HG03097 (cell line): ENCODE data around the gene TBC1D24.

Experiments used
- ATAC-seq: cut with Tn5 transposase; IDR thresholded peaks from one replicate; pipeline ENCODE4 v1.9.1; 2021; ENCODE audit not compliant: unreplicated experiment, low FRiP score

The TBC1D24 gene

DNA sequence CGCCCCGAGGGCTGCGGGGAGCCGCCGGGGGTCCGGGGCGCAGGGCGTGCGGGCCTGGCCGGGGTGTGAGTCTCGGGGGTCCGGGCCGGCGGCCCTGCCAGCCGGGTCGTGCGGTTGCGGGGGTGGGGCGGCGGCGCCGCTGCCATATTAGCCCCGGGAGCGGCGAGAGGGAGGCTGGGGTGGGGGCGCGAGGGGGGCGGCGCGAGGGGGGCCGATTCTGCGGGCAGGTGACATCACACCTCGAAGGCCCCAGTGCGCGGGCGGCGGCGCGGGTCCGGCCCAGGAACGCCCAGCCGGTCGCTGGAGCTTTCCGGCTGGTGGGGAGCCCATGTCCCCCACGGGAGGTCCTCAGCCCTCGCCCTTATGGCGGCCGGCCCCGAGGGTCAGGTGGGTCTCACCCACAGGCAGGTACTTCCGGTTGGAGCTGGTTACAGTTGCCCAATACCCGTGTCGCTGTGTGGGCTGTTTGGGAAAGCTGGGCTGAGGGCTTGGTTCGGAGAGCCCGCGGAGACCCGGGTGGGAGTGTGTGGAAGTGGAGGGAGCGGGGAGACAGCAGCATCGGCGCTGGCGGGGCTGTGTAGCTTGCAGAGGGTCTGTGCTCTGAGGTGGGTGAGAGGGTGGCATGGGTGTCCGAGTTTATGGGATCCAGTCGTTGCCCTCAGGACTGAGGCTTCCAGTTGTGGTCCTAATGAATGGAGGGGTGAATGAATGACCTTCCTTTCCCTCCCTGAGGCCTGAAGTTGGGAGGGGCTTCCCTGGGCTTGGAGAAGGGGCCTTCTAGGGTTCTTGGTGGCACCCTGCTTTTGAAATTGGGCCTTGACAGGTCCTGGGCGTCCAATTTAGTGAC, 39.6 kb downstream of the TBC1D24 start:
- ATAC-seq, result no peak

DNA sequence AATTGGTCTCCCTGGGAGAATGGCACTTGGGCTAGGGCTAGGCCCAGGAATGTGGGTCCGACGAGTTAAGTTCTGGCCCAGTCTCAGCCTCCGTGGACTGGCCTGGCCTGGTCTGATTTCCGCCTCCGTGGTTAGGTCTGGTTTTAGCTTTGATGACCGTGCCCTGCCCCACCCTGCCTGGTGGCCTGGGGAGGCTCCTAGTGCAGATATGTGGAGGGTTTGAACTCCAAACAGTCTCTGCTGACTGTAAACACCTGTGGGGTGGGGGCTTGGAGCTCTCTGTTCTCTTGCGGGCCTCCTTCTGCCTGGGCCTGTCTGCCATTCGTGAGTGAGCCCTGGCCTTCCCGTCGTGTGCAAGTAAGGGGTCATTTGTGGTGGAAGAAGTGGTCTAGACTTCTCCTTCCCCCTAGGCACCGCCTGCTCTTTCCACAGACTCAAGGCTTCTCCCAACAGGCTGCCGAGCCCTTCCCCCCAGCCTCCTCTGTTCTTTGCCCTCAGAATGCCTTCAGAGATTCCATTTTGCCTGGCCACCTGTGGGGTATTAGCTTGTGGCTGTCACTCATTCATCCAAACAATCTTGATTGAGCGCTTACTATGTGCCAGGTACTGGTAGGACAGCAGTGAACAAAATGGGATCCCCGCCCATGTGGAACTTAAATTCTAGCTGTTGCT, 40.4 kb downstream of the TBC1D24 start:
- no peak for ATAC-seq

DNA sequence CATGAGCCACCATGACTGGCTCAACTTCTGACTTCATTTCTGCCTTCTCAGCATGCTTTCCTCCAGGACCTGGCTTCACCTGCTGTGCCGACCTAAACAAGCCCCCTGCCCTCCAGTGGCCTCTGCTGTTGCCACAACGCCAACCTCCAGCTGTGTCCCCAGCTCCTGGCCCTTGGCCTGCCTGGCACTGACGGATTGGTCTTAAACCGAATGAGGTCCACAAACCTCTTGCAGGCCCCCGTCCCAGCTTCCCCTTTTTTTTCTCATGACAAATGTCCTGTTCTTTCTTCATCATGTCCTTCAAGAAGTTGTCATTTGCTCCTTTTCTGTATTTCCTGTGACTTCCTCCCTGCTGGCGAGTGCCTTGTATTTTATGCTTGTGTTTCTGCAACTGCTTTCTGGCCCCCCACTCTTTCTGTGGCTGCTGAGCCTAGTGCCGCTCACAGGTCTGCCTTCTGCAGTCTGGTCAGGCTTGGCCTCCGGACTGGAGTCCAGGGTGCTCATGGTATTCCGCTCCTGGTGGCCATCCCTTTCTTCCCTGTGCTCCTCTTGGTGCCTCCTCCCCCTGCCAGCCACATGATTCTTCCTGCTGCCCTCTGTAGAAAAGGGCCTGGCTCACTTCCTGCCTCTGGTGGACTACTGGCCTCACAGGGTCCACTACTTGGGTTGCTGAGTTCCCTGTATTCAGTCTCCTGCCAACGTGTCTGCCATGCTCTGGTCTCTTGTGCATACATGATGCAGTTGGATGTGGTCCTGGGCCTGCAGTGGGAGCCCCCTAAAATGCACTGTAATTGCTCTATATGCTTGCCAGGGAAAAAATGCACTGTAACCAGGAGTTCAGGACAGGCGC, 41.7 kb downstream of the TBC1D24 start:
- no peak for ATAC-seq

DNA sequence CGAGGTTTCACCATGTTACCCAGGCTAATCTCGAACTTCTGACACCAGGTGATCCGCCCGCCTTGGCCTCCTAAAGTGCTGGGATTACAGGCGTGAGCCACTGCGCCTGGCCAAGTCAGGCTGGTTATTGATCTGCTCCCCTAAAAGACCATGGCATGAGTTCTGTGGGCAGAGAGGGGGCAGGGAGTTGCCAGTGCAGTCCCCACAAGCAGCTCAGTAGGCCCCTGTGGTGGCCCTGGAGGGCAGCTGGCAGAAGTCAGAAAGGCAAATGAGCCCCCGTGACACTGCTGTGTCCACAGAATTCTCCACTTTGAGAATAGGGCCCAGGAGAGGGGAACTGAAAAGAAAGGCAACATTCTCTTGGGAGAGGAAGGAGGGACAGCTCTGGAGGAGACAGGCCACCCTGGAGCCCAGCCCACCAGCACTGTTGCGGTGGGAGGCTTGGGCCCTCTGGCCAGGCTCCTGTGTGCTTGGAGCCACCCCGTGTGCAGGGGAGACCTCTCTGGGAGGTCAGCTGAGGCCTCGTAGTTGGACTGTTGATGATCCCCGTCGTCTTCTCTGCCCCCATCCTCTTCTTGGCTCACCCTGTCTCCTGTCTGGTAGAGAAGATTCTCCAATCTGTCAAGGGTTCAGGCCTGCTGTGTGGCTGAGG, 43.2 kb downstream of the TBC1D24 start:
- no peak for ATAC-seq

DNA sequence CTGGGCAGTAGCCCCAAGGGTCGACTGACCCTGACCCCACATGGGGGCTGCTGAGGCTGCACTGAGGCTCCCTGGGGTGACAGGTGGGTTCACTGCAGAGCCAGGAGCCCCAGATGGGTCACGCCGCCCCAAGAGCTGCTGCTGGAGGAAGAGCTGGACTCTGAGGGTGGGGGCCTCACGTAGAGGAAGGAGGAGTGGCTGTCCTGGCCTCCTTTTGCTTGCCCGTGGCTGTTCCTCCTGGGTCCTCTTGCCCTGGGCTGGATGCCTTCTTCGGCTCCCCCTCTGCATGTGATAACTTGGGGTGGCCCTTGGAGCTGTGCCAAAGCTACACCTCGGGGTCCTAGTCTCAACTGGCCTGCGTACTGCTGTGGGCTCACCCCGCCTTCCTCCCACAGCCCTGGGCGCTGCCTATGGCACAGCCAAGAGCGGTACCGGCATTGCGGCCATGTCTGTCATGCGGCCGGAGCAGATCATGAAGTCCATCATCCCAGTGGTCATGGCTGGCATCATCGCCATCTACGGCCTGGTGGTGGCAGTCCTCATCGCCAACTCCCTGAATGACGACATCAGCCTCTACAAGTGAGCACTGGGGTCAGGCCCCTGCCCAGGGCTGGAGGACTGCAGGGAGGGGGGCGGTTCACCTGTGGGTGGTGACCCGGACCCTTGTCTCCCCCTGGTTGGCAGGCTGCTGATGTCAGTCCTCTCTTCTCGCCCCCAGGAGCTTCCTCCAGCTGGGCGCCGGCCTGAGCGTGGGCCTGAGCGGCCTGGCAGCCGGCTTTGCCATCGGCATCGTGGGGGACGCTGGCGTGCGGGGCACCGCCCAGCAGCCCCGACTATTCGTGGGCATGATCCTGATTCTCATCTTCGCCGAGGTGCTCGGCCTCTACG, 44.1 kb downstream of the TBC1D24 start:
- ATAC-seq, result no peak

DNA sequence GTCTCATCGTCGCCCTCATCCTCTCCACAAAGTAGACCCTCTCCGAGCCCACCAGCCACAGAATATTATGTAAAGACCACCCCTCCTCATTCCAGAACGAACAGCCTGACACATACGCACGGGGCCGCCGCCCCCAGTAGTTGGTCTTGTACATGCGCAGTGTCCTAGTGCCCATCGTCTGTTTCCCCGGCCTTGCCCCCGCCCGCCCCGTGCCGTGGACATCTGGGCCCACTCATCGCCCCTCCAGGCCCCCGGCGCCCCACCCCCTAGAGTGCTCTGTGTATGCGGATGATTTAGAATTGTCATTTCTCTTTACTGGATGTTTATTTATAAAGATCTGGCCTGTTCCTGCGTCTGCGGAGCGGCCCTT, 44.8 kb downstream of the TBC1D24 start:
- no peak for ATAC-seq

DNA sequence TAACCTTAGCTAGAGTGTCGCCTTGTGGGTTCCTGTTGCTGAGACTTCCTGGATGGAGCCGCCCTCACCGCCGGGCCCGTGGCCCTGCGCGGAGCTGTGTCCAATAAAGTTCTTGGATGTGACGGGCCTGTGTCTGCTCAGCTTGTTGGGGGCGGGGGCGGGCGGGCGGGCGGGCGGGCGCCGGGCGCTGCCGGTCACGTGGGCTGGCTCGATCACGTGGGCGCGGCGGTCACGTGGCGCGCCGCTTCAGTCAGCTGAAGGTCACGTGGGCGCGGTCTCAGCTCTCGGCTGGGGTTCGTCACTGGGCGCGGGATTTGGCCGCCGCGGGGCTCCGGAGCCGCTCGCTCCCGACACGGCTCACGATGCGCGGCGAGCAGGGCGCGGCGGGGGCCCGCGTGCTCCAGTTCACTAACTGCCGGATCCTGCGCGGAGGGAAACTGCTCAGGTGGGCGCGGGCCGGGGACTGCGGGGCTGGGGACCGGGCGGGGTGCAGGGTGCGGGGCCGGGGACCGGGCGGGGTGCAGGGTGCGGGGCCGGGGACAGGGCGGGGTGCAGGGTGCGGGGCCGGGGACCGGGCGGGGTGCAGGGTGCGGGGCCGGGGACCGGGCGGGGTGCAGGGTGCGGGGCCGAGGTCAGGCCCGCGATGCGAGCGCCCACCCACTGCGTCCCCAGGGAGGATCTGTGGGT, 45.3 kb downstream of the TBC1D24 start, which contains the start of gene AMDHD2:
AMDHD2 (plus strand) TSS at position 275 of the 687 bp plus-strand sequence; CDS start at position 363, 88 bp downstream.
- ATAC-seq, result peak; percentile 32

DNA sequence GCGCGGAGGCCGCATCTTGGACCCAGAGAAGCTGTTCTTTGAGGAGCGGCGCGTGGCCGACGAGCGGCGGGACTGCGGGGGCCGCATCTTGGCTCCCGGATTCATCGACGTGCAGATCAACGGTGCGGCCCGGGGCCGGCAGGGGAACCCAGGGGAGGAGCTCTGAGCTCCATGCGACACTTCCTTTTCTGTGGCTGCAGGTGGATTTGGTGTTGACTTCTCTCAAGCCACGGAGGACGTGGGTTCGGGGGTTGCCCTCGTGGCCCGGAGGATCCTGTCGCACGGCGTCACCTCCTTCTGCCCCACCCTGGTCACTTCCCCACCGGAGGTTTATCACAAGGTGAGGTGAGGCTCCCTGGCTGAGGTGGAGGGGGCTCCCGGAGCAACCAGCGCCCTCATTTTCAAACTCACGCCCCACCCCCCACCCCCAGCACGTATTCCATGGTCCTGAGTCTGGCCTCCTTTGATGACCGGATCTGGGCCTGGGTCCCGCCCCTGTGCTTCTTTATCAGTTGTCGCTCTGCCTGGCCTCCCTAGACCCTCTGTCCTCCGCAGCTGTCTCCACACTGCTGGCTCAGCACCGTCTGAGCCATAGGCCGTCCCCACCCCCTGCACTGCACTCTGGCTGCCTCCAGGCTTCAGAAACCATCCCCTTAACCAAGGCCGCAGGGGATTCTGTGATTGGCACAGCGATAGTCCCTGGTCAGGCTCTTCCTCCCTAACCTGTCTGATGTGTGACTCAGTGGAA, 46.0 kb downstream of the TBC1D24 start:
- ATAC-seq, result no peak

DNA sequence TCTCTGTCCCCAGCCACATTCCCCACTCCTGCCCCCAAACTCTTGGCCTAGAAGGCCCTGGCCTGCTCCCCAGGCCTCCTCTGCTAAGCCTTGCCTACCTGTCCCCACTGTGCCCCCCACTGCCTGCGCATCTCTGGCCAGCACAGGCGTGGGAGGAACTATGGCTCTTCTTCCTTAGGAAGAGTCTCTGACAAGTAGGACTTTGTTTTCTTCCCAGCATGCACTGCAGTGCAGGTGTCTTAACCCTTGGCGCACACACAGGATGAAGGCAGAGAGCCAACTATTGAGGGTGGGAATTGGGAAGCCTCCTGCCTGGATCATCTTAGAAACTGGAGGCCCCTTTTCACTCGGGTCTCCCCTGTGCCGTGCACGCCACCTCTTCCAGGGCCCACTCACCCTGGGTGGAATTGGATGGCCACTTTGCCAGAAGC, 48.9 kb downstream of the TBC1D24 start:
- no peak for ATAC-seq

DNA sequence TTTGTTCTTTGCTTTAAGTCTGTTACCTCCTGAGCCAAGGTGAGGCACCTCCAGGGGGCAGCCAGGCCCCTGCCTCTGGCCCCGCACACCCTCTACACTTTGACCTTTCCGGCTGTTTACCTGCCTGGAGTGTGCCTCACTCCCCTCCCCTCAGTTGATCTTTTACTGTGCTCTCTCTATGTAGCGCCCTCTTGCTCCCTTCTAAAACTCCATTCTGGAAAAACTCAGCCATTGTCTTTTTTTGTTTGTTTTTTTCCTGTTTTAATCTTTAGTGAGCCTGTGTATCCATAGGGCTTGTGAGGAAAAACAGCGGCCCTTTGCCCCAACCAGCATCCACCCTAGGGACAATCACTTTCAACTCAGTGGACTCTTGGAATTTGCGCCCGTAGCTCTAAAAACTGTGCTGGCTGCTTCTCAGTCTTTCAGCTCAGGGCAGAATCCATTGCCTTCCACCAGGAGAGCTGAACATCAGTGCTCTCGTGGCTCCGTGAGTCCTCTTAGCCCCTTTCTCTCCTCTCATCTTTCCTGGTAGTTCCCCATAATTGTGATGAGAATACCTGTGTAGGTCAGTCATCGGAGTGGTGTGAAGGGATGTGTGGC, 49.5 kb downstream of the TBC1D24 start:
- no peak for ATAC-seq

DNA sequence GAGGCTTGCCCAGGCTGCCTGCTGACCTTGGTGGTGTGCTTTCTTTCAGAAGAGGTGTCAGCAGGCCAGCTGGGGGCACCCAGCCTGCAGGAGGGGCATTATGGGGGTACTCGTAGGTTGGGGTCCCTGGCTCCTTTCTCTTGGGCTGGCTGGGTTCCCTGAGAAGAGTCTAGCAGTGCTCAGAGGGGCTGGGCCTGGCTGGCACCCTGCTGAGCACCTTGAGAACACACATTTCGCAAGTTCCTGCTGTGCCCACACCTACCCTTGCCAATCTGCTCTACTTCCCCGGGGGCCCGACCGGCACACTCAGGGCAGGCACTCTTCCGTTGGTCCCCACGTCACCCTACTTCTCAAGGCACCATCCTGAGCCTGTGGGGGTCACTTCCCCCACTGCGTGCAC, 51.2 kb downstream of the TBC1D24 start:
- ATAC-seq, result no peak

DNA sequence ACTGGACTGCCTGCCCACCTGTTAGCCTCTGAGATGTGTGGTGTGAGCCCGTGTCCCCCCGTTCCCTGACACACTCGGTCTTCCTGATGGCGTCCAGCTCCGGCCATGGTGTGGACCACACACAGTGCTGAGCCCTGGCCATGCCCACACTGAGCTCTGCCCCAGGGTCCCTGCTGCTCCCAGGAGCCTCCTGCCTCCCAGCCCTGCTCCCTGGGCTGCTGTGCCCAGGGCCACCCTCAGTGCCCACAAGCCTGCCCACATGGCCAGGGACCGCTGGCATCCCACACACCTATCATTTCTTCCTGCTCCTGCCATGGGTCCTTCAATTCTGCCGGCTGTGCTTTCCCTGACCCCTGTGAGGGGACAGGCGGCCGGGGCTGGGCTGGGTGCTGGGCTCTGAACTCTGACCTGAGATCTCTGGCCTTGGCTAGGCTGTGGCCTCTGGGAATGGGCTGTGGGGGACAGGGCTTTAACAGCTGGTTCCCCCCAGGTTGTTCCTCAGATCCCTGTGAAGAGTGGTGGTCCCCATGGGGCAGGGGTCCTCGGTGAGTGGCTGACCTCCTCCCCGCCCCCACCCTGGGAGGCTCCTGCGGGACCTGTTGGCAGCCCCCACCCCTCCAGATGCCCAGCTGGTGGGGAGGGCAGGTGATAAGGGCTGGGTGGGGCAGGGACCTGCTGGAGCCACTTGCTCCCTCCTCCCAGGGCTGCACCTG, 52.3 kb downstream of the TBC1D24 start:
- no peak for ATAC-seq

DNA sequence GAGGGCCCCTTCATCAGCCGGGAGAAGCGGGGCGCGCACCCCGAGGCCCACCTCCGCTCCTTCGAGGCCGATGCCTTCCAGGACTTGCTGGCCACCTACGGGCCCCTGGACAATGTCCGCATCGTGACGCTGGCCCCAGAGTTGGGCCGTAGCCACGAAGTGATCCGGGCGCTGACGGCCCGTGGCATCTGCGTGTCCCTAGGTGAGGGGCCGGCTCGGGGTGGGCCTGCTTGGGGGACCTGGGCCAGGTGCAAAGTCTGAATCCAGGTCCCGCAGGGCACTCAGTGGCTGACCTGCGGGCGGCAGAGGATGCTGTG, 52.8 kb downstream of the TBC1D24 start:
- no peak for ATAC-seq

DNA sequence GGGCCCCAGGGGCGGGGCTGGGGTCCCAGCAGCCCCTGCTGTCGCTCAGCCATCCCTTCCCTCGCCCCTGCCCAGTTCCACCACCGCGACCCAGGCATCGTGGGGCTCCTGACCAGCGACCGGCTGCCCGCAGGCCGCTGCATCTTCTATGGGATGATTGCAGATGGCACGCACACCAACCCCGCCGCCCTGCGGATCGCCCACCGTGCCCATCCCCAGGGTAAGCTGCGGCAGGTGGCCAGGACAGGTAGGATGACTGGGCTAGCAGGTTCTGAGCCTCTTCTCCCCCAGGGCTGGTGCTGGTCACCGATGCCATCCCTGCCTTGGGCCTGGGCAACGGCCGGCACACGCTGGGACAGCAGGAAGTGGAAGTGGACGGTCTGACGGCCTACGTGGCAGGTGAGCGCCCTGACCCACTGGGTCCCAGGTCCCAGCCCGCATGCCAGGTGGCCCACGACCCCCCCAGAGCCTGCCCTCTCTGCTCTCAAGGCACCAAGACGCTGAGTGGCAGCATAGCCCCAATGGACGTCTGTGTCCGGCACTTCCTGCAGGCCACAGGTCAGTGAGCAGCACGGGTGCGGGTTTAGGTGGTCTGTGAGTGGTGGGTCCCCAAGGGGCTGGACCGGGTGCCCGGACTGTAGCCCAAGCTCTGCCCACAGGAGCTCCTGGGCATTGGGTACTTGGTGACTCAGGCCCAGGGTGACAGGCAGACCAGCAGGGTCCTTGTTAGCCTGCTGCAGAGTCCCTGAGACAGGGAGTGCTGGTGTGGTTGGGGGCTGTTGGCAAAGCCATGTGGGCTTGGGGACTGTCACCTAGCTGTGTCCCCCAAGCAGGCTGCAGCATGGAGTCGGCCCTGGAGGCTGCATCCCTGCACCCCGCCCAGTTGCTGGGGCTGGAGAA, 53.5 kb downstream of the TBC1D24 start:
- no peak for ATAC-seq

DNA sequence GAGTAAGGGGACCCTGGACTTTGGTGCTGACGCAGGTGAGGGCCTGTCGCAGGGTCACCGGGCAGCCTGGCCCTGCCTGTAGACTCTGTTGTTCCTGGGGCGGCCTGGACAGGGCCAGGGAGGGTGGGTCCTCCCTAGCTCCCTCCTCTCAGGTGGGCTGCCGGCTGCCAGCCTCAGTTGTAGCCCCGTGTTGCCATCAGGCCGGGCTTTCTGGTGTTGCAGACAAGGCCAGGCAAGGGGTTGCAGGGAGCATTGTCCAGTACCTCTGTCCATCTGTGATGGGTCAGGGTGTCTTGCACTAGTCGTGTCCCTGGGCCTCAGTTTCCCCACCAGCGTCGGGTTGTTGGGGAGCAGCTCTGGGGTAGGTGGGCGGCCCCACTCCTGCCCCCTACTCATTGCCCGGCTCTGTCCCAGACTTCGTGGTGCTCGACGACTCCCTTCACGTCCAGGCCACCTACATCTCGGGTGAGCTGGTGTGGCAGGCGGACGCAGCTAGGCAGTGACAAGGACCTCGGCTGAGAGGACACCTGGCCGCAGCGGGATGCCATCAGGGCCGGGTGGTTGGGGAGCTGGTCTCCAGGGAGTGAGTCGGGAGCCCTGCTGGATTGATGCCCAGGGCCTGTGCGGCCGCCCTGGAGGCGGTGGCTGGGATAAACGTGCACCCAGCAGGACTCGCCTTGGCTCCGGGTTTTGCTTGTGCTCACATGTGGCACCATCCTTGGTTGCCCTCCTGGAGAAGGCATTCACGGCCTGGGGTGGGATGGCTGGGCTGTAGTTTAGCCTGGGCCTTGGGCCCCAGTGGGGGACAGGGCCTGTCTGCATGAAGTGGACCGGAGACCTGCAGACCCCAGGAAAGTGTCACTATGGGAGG, 54.4 kb downstream of the TBC1D24 start:
- ATAC-seq, result no peak
